ENCODE results near the gene KCMF1.

DNA sequence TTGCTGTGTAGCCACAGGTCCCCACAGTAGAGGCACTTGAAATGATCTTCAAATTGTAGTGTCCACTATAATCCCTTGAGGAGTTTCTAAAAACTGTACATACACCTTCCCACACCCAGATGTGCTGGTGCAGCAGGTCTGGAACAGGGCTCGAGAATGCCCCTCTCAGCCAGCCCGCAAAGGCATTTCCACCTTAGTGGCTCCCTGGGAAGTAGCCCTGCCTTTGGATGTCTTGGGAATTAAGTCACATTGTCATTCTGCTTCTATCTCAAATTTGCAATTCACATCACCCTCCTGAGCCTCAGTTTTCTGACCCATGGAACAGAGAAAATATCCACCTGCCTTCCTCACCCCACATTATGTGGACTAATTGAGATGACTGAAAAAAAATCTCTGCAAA, 118.0 kb downstream of the KCMF1 start:
- TF ChIP-seq CTCF (IDR thresholded peaks at IDR 0.05) (no peak), POLR2A (IDR thresholded peaks at IDR 0.05) (no peak)
